ENCODE results near the gene TLCD1.

The TLCD1 gene, protein sequence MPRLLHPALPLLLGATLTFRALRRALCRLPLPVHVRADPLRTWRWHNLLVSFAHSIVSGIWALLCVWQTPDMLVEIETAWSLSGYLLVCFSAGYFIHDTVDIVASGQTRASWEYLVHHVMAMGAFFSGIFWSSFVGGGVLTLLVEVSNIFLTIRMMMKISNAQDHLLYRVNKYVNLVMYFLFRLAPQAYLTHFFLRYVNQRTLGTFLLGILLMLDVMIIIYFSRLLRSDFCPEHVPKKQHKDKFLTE

DNA sequence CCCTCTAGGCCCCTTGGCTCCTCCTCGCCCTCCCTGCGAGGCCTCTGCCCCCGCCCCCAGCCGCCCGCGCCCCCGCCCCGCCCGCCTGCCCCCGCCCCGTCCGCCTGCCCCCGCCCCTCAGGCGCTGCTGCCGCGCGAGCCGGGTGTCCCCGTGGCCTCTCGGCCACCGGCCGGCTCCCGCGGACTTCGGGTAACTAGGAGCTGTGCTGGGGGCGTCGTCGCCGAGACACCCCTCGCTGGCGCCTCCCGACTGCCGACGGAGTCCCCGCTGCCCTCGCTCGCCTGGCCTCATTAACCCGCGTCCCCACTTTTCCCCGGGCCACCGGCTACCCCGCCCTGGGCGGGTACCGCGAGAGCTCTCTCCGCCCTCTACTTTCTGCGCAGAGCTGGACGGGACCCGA lies at the start of gene TLCD1:
TSS of gene TLCD1 (minus strand) at position 8 of the 401 bp plus-strand sequence. CDS start 136 bp downstream, outside the sequence.
- peak; percentile 48 for DNase-seq (ENCODE audit: low read depth, low spot score)

DNA sequence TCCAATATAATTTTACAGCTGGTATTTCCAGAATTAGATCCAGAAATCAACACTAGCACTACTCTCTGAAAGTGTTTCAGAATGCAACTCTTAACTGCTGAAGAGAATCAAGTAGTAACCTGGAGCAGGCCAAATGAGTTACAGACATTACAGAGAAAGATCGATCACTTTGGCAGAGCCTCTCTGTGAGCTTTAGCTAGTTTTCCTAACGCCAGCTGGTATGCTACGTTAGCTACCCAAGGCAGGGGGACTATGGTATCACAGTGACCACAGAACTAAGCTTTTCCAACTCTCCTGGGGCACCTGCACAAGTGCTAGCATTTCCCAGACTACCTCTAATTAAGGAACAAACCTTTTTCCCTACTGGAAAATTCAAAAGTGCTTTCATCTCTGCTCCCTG lies 48.2 kb upstream of the TLCD1 start:
- no peak for DNase-seq (ENCODE audit: low read depth, low spot score)

DNA sequence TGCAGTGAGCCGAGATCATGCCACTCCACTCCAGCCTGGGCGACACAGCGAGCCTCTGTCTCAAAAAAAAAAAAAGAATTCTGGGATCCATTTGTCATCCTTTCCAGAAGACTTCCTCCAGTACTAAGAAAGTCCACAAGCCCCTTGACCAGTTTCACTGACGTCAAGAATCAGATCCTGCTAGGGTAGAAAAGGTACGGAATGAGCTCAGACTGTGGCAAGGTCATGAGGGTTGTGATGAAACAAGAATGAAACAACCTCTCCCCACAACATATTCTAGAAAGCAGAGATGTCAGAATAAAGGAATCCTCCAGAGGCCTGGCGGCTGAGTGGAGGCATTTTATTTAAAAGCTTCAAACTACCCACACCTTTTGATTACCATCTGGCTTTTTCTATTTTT lies 47.7 kb upstream of the TLCD1 start:
- DNase-seq (ENCODE audit: low read depth, low spot score), result no peak

DNA sequence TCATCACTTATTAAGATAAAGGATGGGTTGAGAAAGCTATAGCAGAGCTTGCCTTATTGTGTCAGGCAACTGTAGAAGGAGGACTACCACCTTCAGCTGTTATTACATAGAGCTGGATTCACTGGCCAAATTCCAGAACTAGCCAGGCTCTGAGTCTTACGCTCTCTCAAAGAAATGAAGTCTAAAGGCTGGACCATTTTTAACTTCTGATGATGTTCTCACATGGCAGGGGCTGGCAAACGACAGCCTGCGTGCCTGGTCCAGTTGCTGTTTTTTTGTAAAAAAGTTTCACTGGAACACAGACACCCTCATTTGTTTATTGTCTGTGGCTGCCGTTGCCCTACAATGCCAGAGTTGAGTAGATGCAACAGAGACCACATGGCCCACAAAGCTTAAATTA lies 39.0 kb upstream of the TLCD1 start:
- DNase-seq (ENCODE audit: low read depth, low spot score), result no peak

DNA sequence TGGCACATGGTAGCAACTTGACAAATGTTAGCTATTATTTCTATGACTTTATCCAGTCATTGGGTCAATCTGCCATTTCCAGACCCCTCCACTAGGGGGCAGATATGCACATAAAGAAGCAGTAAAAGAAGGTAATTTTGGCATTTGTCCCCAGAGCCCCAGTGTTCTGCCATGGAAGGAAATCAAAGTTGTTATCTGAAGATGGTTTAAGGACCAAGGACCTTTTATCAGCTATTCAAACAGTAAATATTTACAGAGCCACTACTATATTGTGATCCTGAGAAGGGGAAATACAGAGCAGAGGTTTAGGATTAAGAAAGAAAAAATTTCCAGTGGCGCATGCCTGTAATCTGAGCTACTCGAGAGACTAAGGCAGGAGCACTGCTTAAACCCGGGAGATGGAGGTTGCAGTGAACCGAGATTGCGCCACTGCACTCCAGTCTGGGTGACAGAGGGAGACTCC lies 37.8 kb upstream of the TLCD1 start:
- DNase-seq (ENCODE audit: low read depth, low spot score), result peak; percentile 47

DNA sequence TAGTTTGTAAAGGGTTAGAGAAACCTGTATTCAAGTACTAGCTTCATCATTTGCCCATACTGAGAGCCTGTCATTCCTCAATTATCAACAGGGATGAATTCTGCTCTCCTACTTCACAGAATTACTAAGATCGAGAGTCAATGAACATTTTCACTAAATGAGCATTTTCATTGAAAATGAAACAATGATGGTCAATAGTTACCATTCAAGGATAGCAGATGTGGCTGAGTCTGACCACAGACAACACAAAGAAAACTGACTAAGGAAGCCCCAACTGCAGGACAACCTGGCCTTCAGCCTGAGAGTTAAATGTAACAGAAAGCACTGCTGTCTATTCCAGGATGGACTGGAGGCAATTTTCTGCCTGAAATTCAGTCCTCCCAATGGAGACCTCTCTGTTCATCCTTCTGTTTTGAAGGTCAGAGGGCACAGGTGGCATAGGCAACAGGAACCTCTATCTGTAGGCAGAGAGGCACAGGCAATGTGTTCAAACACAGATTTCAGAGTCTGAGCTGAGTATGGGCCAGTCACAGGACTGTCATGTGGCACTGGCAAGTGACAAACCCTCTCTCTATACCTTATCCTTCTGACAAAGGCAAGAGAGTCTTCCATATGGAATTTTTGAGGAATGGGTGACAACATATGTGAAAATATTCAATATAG lies 37.2 kb upstream of the TLCD1 start:
- DNase-seq (ENCODE audit: low read depth, low spot score), result no peak

DNA sequence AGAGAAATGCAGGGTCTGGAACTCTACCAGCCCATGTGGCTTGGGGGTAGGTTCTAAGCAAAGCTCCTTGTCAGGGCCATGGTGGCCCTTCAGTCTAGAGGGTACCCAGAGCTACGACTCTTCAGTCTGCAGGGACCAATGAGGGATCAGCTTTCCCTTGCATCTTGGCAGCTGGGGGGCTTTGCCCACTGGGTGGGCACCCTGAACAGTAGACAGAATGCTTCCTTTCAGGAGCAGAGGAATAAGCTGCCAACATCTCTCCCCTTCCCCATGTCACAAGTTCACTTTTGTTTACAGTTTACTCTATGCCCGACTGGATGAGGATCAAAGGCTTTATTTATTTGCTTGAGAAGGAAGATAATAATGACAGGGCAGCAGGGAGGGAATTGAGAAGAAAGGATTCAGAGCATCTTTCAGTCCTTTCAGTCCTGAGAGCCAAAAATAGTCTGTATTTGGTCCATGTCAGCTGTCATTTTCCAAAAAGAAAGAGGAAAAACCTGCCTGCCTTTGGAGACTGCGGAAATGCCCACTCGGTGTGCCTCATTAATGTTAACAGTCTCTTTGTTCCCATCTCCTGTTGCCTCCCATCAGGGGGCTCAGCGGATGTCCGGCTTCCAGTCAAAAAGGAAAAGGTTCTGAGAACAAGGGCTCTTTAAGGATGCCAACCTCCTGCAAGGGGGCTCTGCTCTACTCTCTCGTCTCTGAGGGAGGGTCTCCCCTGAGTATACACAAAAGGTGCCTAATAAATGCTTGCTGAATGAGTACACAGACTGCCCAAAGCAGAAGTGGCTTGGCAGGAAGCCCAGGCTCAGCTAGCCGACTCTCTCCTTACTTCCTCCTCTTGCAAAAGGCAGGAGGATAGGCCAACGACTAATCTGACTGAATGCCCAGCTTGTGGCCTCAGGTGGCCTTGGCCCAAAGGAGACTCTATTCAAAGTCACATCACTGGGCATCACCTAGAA lies 34.8 kb upstream of the TLCD1 start:
- DNase-seq (ENCODE audit: low read depth, low spot score), result no peak

DNA sequence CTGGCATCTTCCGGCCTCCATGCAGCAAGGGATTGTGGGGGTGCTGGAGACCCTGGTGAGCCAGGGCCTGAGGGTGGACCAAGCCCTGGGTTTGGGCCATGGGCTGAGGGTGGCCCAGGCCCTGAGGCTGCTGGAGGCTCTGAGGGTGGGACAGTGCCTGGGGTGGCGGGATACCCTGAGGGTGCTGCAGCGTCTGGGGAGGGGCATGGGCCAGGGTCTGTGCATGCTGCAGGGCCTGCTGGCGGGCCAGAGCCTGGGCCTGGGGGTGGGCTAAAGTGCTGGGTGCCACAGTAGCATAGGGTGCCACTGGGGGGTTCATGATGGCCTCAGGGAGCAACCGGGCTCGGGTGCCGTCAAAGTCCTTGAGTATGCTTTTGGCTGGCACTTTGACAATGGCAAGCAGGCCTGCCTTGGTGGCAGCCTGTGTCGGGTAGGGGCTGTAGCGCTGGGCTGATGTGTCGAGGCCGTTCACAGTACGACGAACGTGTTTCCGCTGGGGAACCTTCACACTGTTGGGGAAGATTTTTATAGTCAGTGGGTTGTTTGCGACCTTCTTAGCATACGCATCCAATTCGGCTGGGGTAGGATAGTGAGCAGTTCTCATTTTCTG lies 33.3 kb upstream of the TLCD1 start:
- no peak for DNase-seq (ENCODE audit: low read depth, low spot score)

DNA sequence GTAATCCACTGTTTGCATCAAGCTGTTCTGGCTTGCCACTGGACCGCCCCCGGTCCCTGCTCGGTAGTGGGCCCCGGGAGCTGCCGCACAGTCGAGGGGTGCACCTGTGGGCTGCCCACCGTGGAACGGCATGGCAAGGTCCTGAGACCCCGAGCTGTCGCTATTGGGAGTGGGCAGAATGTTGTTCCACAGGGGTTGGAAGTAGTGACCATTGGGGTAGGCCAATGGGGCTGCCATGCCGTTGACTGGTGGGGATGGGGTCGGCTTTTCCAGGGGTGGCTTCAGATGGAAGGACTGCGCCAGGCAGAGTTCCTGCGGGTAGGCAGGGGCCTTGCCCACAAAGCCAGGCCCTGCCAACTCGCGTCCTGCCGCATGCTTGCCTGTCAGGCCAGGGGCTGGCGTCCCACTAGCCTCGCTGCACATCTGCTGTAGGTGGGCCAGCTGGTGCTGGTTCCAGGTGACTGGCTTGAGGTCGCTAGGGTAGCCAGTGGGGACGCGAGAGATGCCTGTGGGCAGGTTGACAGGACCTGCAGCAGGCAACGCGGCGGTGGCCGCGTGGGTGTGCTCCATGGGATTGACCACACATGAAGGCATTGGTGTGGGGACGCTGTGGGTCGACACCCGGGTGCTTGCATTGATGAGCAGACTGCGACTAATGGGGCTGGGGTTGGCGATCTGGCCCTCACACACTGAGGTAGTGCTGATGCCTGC lies 32.5 kb upstream of the TLCD1 start:
- DNase-seq (ENCODE audit: low read depth, low spot score), result no peak

DNA sequence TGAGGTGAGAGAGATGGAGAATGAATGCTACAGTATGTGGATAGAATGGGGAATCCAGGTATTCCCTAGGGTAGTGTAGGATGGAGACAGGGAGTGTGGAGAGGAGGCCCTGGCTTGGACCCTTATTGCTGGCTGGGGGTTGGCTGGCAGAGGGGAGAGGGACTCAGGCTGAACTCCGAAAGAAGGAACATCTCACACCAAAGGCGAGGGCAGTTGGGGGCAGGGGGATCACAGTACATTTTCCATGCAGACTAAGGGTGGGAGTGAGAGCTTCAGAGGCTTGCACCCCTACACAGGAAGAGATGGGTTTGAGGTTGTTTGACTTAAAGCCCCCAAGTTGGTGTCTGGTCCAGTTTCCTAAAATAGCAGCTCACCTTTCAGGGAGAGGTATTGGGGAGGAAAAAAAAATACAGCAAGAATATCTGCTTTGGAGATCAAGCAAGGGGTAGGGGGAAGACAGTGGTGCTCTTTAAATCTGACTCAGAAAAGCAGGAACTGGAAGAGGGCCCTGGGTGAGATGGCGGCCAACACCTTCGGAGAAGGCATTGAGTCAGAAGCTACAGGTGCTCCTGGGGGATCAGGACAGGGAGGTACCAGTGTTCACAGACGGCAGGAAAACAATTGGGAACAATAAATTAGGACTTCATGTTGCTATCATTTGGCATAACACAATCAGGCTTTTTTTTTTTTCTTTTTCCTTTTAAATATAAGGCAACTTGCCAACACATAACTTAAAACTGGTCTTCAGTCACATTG lies 30.2 kb upstream of the TLCD1 start:
- no peak for DNase-seq (ENCODE audit: low read depth, low spot score)

DNA sequence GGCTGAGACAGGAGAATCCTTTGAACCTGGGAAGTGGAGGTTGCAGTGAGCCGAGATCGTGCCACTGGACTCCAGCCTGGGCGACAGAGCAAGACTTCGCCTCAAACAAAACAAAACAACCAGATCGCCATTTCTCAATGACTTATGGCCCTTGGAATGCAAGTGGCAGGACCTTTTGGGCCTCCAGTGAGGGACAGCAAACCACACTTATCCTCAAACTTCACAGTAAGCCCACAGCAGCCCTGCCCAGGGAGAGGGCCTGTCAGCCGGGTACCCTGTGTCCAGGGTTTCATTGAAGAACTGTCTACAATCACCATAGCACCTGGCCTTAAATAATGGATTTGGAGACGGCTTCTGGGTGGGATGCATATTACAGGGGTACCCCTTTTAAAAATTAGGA lies 29.5 kb upstream of the TLCD1 start:
- no peak for DNase-seq (ENCODE audit: low read depth, low spot score)

DNA sequence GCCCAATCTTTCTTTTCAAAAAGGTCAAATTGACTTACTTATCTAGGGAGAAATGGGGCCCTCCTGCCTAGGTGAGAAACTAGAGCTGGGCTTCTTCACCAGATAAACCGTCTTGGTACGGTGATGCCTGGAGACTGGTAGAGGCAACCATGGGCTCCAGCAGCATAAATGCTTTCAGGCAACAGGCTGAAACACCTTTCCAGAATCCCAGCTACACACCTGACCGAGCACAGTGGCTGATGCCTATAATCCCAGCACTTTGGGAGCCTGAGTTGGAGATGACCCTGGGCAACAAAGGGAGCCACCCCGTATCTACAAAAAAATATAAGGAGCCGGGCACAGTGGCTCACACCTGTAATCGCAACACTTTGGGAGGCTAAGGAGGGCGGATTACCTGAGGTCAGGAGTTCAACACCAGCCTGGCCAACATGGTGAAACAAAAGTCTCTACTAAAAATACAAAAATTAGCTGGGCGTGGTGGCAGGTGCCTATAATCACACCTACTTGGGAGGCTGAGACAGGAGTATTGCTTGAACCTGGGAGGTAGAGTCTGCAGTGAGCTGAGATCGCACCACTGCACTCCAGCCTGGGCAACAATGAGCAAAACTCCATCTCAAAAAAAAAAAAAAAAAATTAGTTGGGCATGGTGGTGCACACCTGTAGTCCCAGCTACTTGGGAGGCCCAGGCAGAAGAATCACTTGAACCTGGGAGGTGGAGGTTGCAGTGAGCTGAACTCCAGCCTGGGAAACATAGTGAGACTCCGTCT lies 25.8 kb upstream of the TLCD1 start:
- no peak for DNase-seq (ENCODE audit: low read depth, low spot score)

DNA sequence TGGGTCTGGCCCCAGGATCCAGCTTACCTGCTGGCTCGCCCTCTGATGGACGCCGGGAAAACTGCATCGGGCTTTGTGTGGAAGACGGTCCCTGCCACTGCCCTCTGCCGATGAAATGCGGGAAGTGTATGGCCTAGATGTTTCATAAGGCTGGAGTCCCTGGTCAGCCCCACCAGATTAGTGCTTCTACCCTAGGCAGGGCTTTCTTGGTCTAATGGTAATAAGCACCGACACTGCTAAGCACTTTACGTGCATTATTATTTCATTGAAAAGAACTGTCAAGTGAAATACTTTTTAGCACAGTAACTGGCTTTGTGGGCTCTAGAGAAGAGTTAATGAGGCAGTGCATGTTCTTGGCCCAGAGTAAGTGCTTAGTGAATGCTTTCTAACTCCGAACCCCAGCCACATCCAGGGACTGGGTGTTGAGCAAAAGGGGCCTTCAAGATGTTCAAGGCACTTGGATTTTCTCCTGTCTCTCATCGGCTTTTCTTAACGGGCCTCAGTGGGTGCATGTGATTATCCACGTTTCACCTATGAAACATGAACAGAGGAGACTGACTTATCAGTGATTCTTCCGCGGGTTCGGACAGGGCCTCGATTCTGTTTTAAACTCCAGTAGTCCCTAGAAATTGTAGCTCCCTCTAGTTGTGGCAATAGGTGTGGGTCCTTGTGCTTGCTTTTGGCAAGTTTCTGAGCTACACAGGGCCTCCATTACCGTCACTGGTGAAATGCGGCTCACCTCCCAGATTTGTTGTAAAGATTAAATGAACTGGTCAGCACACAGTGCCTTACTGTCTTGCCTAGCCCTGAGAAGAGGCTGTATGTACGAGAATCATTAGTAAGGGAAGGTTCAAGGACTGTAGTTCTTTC lies 24.4 kb upstream of the TLCD1 start:
- peak; percentile 77 for DNase-seq (ENCODE audit: low read depth, low spot score)

DNA sequence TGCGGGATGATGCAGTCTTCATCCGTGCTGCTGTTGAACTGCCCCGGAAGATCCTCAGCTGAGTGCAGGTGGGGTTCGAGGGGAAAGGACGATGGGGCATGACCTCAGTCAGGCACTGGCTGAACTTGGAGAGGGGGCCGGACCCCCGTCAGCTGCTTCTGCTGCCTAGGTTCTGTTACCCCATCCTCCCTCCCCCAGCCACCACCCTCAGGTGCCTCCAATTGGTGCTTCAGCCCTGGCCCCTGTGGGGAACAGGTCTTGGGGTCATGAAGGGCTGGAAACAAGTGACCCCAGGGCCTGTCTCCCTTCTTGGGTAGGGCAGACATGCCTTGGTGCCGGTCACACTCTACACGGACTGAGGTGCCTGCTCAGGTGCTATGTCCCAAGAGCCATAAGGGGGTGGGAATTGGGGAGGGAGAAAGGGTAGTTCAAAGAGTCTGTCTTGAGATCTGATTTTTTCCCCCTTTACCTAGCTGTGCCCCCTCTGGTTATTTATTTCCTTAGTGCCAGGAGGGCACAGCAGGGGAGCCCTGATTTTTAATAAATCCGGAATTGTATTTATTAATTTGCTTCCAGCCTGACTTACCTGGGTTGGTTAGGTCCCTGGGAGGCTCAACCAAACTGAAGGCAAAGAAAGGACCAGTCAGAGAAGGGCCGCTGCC lies 23.6 kb upstream of the TLCD1 start:
- no peak for DNase-seq (ENCODE audit: low read depth, low spot score)

DNA sequence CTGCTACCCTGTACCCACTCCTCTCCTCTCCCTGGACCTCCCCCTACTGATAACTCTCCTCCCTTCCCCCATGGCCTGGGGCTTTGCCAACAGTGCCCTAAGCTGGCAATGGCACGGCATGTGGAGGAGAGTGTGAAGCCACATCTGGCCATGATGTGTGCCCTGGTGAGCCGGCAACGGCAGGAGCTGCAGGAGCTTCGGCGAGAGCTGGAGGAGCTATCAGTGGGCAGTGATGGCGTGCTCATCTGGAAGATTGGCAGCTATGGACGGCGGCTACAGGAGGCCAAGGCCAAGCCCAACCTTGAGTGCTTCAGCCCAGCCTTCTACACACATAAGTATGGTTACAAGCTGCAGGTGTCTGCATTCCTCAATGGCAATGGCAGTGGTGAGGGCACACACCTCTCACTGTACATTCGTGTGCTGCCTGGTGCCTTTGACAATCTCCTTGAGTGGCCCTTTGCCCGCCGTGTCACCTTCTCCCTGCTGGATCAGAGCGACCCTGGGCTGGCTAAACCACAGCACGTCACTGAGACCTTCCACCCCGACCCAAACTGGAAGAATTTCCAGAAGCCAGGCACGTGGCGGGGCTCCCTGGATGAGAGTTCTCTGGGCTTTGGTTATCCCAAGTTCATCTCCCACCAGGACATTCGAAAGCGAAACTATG lies 23.0 kb upstream of the TLCD1 start:
- DNase-seq (ENCODE audit: low read depth, low spot score), result no peak

DNA sequence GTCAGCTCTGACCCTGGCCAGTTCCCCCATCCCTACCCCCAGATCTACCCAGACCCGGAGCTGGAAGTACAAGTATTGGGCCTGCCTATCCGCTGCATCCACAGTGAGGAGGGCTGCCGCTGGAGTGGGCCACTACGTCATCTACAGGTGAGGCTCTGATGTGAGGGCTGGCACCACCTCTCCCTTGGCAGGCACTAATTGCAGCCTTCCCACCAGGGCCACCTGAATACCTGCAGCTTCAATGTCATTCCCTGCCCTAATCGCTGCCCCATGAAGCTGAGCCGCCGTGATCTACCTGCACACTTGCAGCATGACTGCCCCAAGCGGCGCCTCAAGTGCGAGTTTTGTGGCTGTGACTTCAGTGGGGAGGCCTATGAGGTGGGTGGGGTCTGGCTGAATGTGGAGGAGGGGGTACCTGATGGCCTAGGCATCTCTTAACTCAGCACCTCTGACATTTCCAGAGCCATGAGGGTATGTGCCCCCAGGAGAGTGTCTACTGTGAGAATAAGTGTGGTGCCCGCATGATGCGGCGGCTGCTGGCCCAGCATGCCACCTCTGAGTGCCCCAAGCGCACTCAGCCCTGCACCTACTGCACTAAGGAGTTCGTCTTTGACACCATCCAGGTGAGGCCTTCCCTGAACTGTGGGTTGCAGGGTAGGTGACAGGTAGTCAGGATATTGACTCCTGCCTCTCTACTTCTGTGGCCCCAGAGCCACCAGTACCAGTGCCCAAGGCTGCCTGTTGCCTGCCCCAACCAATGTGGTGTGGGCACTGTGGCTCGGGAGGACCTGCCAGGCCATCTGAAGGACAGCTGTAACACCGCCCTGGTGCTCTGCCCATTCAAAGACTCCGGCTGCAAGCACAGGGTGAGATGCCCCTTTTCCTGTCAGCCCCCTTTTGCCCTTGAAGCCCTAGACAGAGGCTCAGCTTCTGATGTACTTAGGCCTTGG lies 22.0 kb upstream of the TLCD1 start:
- no peak for DNase-seq (ENCODE audit: low read depth, low spot score)
